Osteoblast (primary cell): ENCODE measurements around the gene UEVLD. TPM values are rescaled to one million over a fixed set of nuclear protein-coding genes. Genes with fewer than 3 reads are reported as not detected.

Experiments used
- DNase-seq: peaks from one replicate; pipeline ENCODE4 v3.0.0; 2011; ENCODE audit warnings: low spot score, mixed read lengths; ENCODE audit not compliant: insufficient read length; ENCODE audit errors: missing footprints
- H2AFZ ChIP-seq: 2 replicates; pipeline ENCODE4 v1.6.0; 2011; ENCODE audit warnings: mild to moderate bottlenecking, low read length
- H3K27ac ChIP-seq: 2 replicates; pipeline ENCODE4 v1.5.1; 2011; ENCODE audit warnings: mild to moderate bottlenecking, low read depth, low read length, moderate library complexity
- H3K27me3 ChIP-seq: 2 replicates; pipeline ENCODE4 v1.6.0; 2012; ENCODE audit warnings: mild to moderate bottlenecking, control low read depth, inconsistent platforms, low read length, moderate library complexity; ENCODE audit not compliant: insufficient read depth
- H3K36me3 ChIP-seq: 2 replicates; pipeline ENCODE4 v1.5.1; 2011; ENCODE audit warnings: mild to moderate bottlenecking, low read length, control low read depth, moderate library complexity; ENCODE audit not compliant: insufficient read depth
- H3K4me1 ChIP-seq: 2 replicates; pipeline ENCODE4 v1.5.1; 2011; ENCODE audit warnings: mild to moderate bottlenecking, low read length, control low read depth, moderate library complexity; ENCODE audit not compliant: insufficient read depth
- H3K4me2 ChIP-seq: 2 replicates; pipeline ENCODE4 v1.6.0; 2011; ENCODE audit warnings: mild to moderate bottlenecking, low read length; ENCODE audit not compliant: insufficient read depth
- H3K4me3 ChIP-seq: fragments of 200-600 bp; sonication (generic); 3 replicates; pipeline ENCODE4 v1.5.1; 2012; ENCODE audit warnings: mild to moderate bottlenecking, low read length, inconsistent platforms; ENCODE audit not compliant: insufficient read depth
- H3K79me2 ChIP-seq: 2 replicates; pipeline ENCODE4 v1.6.0; 2012; ENCODE audit warnings: mild to moderate bottlenecking, low read length, control low read depth, inconsistent platforms; ENCODE audit not compliant: insufficient read depth
- H3K9me3 ChIP-seq: 2 replicates; pipeline ENCODE4 v1.5.1; 2011; ENCODE audit warnings: low read depth, low read length, control low read depth
- H4K20me1 ChIP-seq: 2 replicates; pipeline ENCODE4 v1.6.0; 2012; ENCODE audit warnings: mild to moderate bottlenecking, low read length, control low read depth; ENCODE audit not compliant: insufficient read depth
- CTCF ChIP-seq: IDR thresholded peaks from 2 replicates; pipeline ENCODE4 v1.5.1; 2011; ENCODE audit warnings: mild to moderate bottlenecking, low read depth, low read length, moderate library complexity; ENCODE audit errors: extremely low read depth
- total RNA-seq: library from RNA; depleted of rRNA; stranded (reverse); fragments of >200 nt; gene quantifications from 2 replicates; pipeline ENCODE4 v1.2.3, GENCODE V29; 2012

Gene UEVLD
- total RNA-seq, 1 donor, result 26.8 TPM

GRCh38 chr11:18580113-18580766 is 8.3 kb downstream of the UEVLD start:
- peaks cover 13% of the 10 kb centered on the region for H3K36me3 ChIP-seq
- no peaks in the 10 kb centered on the region for H3K4me1 ChIP-seq
- no peak overlapping the region for H3K4me2 ChIP-seq
- no peak overlapping the region for H3K4me3 ChIP-seq
- no peak for DNase-seq
- no peaks in the 10 kb centered on the region for H3K9me3 ChIP-seq
- H3K27me3 ChIP-seq, result no peaks in the 10 kb centered on the region
- H3K27ac ChIP-seq, result no peak overlapping the region
- H4K20me1 ChIP-seq, result no peaks in the 10 kb centered on the region
- H3K79me2 ChIP-seq, result peaks cover 25% of the 10 kb centered on the region
- no peak overlapping the region for H2AFZ ChIP-seq
- TF ChIP-seq CTCF, result no peak

- DNase-seq, result no peak
- no peak overlapping the region for H2AFZ ChIP-seq
- H3K4me1 ChIP-seq, result no peaks in the 10 kb centered on the region
- no peak overlapping the region for H3K4me3 ChIP-seq
- no peaks in the 10 kb centered on the region for H4K20me1 ChIP-seq
- H3K27ac ChIP-seq, result no peak overlapping the region
- H3K4me2 ChIP-seq, result no peak overlapping the region
- peaks cover 16% of the 10 kb centered on the region for H3K79me2 ChIP-seq
- no peaks in the 10 kb centered on the region for H3K27me3 ChIP-seq
- no peaks in the 10 kb centered on the region for H3K9me3 ChIP-seq
- H3K36me3 ChIP-seq, result peaks cover 13% of the 10 kb centered on the region
- no peak for TF ChIP-seq CTCF
Measured at GRCh38 chr11:18578975-18579598, 9.4 kb downstream of the UEVLD start.

- peaks cover 25% of the 10 kb centered on the region for H3K36me3 ChIP-seq
- no peaks in the 10 kb centered on the region for H3K27me3 ChIP-seq
- no peak overlapping the region for H3K27ac ChIP-seq
- H2AFZ ChIP-seq, result no peak overlapping the region
- no peak overlapping the region for H3K4me3 ChIP-seq
- peaks cover 2% of the 10 kb centered on the region for H3K79me2 ChIP-seq
- TF ChIP-seq CTCF, result no peak
- peaks cover 2% of the 10 kb centered on the region for H4K20me1 ChIP-seq
- H3K4me2 ChIP-seq, result no peak overlapping the region
- H3K4me1 ChIP-seq, result no peaks in the 10 kb centered on the region
- no peak for DNase-seq
- H3K9me3 ChIP-seq, result no peaks in the 10 kb centered on the region
Measured at GRCh38 chr11:18575361-18575760, 13.2 kb downstream of the UEVLD start.

GRCh38 chr11:18567081-18567480 is 21.5 kb downstream of the UEVLD start:
- H3K9me3 ChIP-seq, result no peaks in the 10 kb centered on the region
- H4K20me1 ChIP-seq, result peaks cover 2% of the 10 kb centered on the region
- no peak overlapping the region for H3K4me2 ChIP-seq
- no peaks in the 10 kb centered on the region for H3K27me3 ChIP-seq
- peak overlapping the region; percentile 5 for H3K27ac ChIP-seq
- DNase-seq, result peak; percentile 65
- H3K36me3 ChIP-seq, result peaks cover 15% of the 10 kb centered on the region
- H2AFZ ChIP-seq, result no peak overlapping the region
- H3K4me1 ChIP-seq, result peaks cover 14% of the 10 kb centered on the region
- TF ChIP-seq CTCF, result no peak
- no peaks in the 10 kb centered on the region for H3K79me2 ChIP-seq
- no peak overlapping the region for H3K4me3 ChIP-seq
